NK-92 (cell line): ENCODE results near the gene TMEM258.

ENCODE experiments used
- DNase-seq: peaks from one replicate; lab custom pipeline; 2025; ENCODE audit not compliant: unreplicated experiment; lab: John Stamatoyannopoulos, UW

Gene TMEM258

DNA sequence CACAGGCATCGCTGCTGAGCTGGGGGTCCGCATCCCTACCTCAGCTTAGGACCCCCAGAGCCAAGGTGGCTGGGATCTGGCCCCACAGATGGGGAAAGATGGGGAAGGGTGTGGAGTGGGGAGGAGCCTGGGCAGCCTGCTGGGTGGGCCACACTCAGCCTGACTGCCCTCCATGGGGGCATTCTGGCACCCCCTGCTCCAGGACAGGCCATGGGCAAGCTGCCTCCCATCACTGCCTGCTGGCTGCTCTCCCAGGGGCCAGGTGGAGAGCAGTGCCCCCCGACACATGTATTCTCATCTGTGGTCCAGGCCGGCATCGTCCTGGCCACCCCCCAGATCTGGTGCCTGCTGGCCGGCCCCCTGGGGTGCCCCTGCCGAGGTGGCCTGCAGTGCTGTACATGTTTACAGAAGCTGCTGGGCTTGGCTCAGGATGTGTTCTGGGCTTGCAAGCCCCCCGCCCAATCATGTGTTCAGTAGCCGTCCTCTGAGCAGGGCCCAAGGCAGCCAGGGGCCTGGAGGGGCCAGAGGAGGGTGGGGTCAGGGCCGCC lies 47.7 kb downstream of the TMEM258 start:
- DNase-seq, result no peak

DNA sequence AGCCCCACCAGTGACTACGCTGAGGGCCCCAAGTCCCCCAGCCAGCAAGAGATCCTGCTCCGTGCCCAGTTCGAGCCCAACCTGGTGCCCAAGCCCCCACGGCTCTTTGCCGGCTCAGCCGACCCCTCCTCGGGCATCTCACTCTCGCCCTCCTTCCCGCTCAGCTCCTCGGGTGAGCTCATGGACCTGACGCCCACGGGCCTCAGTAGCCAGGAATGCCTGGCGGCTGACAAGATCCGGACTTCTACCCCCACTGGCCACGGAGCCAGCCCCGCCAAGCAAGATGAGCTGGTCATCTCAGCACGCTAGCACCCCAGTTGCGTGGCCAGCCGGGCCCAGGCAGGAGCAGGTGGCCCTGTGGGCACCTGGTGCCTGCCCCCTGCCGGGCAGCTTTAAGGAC lies 48.2 kb downstream of the TMEM258 start:
- DNase-seq, result no peak

- no peak for DNase-seq
Measured at GRCh38 chr11:61743486-61744095, 48.8 kb downstream of the TMEM258 start.

GRCh38 chr11:61742391-61742790 lies 50.0 kb downstream of the TMEM258 start:
- DNase-seq, result no peak

DNA sequence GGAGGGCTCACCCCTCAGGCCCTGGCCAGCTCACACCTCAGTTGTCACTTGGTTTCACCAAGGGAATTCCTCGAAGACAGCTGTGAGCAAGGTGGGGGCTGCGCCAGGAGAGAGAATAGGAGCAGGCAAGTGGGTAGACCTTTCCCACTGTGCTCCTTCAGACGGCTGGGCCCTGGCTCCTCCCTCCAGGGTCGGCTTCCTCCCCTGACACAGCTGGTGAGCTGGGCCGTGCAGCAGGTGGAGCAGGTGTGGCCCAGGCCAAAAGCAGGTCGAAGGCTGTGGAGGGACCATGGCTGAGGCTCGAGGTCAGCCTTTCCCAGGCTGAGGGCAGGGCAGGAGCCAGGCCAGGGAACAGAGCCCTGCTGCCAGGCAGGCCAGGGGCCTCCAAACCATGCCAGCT lies 52.4 kb downstream of the TMEM258 start:
- DNase-seq, result no peak

GRCh38 chr11:61739413-61739812 lies 53.0 kb downstream of the TMEM258 start:
- no peak for DNase-seq
